ENCODE measurements around the gene CHST5.

The CHST5 gene

GRCh38 chr16:75535901-75536300 lies at the start of gene CHST5:
TSS of gene CHST5 (minus strand) at chr16:75536108. CDS start at chr16:75530384, 5,724 bp downstream.
- no peak for DNase-seq

GRCh38 chr16:75584108-75584507 lies 48.2 kb upstream of the CHST5 start:
- DNase-seq = no peak

GRCh38 chr16:75579281-75579834 lies 43.5 kb upstream of the CHST5 start:
- DNase-seq = no peak

- no peak for DNase-seq
These were observed 42.8 kb upstream of the CHST5 start for GRCh38 chr16:75578725-75579124.

- DNase-seq = no peak
These were observed 42.3 kb upstream of the CHST5 start for GRCh38 chr16:75578212-75578611.

- peak in 9 of 56 donors; percentile 10 to 50 (median 24) for DNase-seq
These were observed 40.5 kb upstream of the CHST5 start for GRCh38 chr16:75576384-75576811.

- DNase-seq = no peak
These were observed 40.0 kb upstream of the CHST5 start for GRCh38 chr16:75575958-75576357.

- DNase-seq = no peak
These were observed 38.0 kb upstream of the CHST5 start for GRCh38 chr16:75573955-75574354.

- peak in 1 of 56 donors; percentile 15 for DNase-seq
These were observed 37.1 kb upstream of the CHST5 start for GRCh38 chr16:75572864-75573542.

GRCh38 chr16:75570396-75571065 lies 34.6 kb upstream of the CHST5 start:
- DNase-seq = no peak

- no peak for DNase-seq
These were observed 32.0 kb upstream of the CHST5 start for GRCh38 chr16:75567911-75568310.

GRCh38 chr16:75566758-75567255 lies 30.9 kb upstream of the CHST5 start:
- peak in 1 of 56 donors; percentile 42 for DNase-seq

- peak in 55 of 56 donors; percentile 30 to 88 (median 73) for DNase-seq
These were observed 30.3 kb upstream of the CHST5 start, which contains the start of gene GABARAPL2 for GRCh38 chr16:75566040-75566757. TSS of gene GABARAPL2 (plus strand) at chr16:75566379. CDS start at chr16:75566487, 108 bp downstream.

- no peak for DNase-seq
These were observed 29.7 kb upstream of the CHST5 start for GRCh38 chr16:75565640-75566039.

GRCh38 chr16:75559564-75560372 lies 23.9 kb upstream of the CHST5 start:
- no peak for DNase-seq

- no peak for DNase-seq
These were observed 23.0 kb upstream of the CHST5 start for GRCh38 chr16:75558846-75559401.

GRCh38 chr16:75556431-75556950 lies 20.6 kb upstream of the CHST5 start:
- DNase-seq = peak in 1 of 56 donors; percentile 36

GRCh38 chr16:75555707-75556430 lies 20.0 kb upstream of the CHST5 start, which contains the start of gene TMEM231:
TSS of gene TMEM231 (minus strand) at chr16:75556252. CDS start at chr16:75556209, 43 bp downstream.
- peak; percentile 72 to 98 (median 93) for DNase-seq

- DNase-seq = peak in 55 of 56 donors; percentile 22 to 90 (median 72)
These were observed 19.4 kb upstream of the CHST5 start for GRCh38 chr16:75555213-75555706.

All from amygdala (tissue), 56 donors.